Liver (tissue), 9 donors: ENCODE results near the gene ZNRF3. TPM values are rescaled to one million over a fixed set of nuclear protein-coding genes. Genes with fewer than 3 reads are reported as not detected.
A peak's percentile ranks its signal among the peaks of the same experiment; 100 is the strongest.

ENCODE experiments used
- DNase-seq: peaks from one replicate; pipeline ENCODE4 v3.0.0-alpha.2; 2017; ENCODE audit warnings: low spot score
- H3K27ac ChIP-seq, 2 donors: one replicate each; pipeline ENCODE4 v1.7.0; 2013; ENCODE audit warnings: inconsistent platforms in 2 of 2, low read length in 2 of 2, control low read depth in 1 of 2, low read depth in 1 of 2, mild to moderate bottlenecking in 1 of 2
- H3K27me3 ChIP-seq, 4 donors: one replicate each; pipeline versions ENCODE4 v1.6.1 to v1.7.0; 2013; ENCODE audit warnings: low read length in 3 of 4, inconsistent platforms in 1 of 4, mild to moderate bottlenecking in 1 of 4, moderate library complexity in 1 of 4; ENCODE audit not compliant: control insufficient read depth in 4 of 4, insufficient read depth in 4 of 4
- H3K36me3 ChIP-seq, 4 donors: one replicate each; pipeline versions ENCODE4 v1.6.1 to v1.7.0; 2013; ENCODE audit warnings: low read length in 3 of 4, mild to moderate bottlenecking in 3 of 4, low read depth in 1 of 4, moderate library complexity in 1 of 4; ENCODE audit not compliant: control insufficient read depth in 4 of 4, insufficient read depth in 3 of 4
- H3K4me1 ChIP-seq, 4 donors: one replicate each; pipeline versions ENCODE4 v1.6.1 to v1.7.0; 2013; ENCODE audit warnings: low read length in 3 of 4, mild to moderate bottlenecking in 3 of 4, moderate library complexity in 1 of 4; ENCODE audit not compliant: control insufficient read depth in 4 of 4, insufficient read depth in 4 of 4
- H3K4me3 ChIP-seq, 3 donors: one replicate each; pipeline versions ENCODE4 v1.6.1 to v1.7.0; 2013; ENCODE audit warnings: low read length in 3 of 3, control low read depth in 1 of 3, low read depth in 1 of 3, mild to moderate bottlenecking in 1 of 3
- H3K9ac ChIP-seq, 2 donors: one replicate each; pipeline ENCODE4 v1.7.0; 2013; ENCODE audit warnings: low read length in 2 of 2, mild to moderate bottlenecking in 2 of 2, moderate library complexity in 2 of 2, control low read depth in 1 of 2, low read depth in 1 of 2
- H3K9me3 ChIP-seq, 4 donors: one replicate each; pipeline versions ENCODE4 v1.6.1 to v1.7.0; 2013; ENCODE audit warnings: low read length in 3 of 4; ENCODE audit not compliant: control insufficient read depth in 4 of 4
- EGR1 ChIP-seq, 2 donors: IDR thresholded peaks; 2 replicates each; pipeline ENCODE4 v1.6.1; 2016 to 2018; ENCODE audit warnings: antibody characterized with exemption in 2 of 2, low read depth in 2 of 2
- FOXA1 ChIP-seq: IDR thresholded peaks from 2 replicates; pipeline ENCODE4 v1.6.1; 2016; ENCODE audit warnings: antibody characterized with exemption
- FOXA2 ChIP-seq: IDR thresholded peaks from 2 replicates; pipeline ENCODE4 v1.6.1; 2016; ENCODE audit warnings: antibody characterized with exemption
- GABPA ChIP-seq, 2 donors: IDR thresholded peaks in 1 of 2; conservative IDR thresholded peaks in 1 of 2; 2 replicates each; pipeline ENCODE4 v1.6.1; 2016; ENCODE audit warnings: antibody characterized with exemption in 2 of 2, mild to moderate bottlenecking in 1 of 2, moderate library complexity in 1 of 2
- HNF4A ChIP-seq, 2 donors: conservative IDR thresholded peaks; 2 replicates each; pipeline ENCODE4 v1.6.1; 2016; ENCODE audit warnings: antibody characterized with exemption in 2 of 2, mild to moderate bottlenecking in 2 of 2
- HNF4G ChIP-seq: IDR thresholded peaks from 2 replicates; pipeline ENCODE4 v1.6.1; 2016; ENCODE audit warnings: antibody characterized with exemption
- JUND ChIP-seq, 2 donors: IDR thresholded peaks; 2 replicates each; pipeline ENCODE4 v1.6.1; 2016; ENCODE audit warnings: antibody characterized with exemption in 2 of 2
- NR2F2 ChIP-seq: IDR thresholded peaks from 2 replicates; pipeline ENCODE4 v1.6.1; 2016; ENCODE audit warnings: antibody characterized with exemption
- RAD21 ChIP-seq, 2 donors: IDR thresholded peaks; 2 replicates each; pipeline ENCODE4 v1.6.1; 2016; ENCODE audit warnings: antibody characterized with exemption in 2 of 2, mild to moderate bottlenecking in 2 of 2
- RXRA ChIP-seq, 2 donors: IDR thresholded peaks; 2 replicates each; pipeline ENCODE4 v1.6.1; 2017 to 2018; ENCODE audit warnings: antibody characterized with exemption in 2 of 2, mild to moderate bottlenecking in 1 of 2
- SP1 ChIP-seq: IDR thresholded peaks from 2 replicates; pipeline ENCODE4 v1.6.1; 2018; ENCODE audit warnings: antibody characterized with exemption, mild to moderate bottlenecking
- TAF1 ChIP-seq: conservative IDR thresholded peaks from 2 replicates; pipeline ENCODE4 v1.6.1; 2016; ENCODE audit warnings: antibody characterized with exemption, mild to moderate bottlenecking
- YY1 ChIP-seq: IDR thresholded peaks from 2 replicates; pipeline ENCODE4 v1.6.1; 2016; ENCODE audit warnings: antibody characterized with exemption, mild to moderate bottlenecking
- WGBS: extraction: QIAGEN DNeasy Blood & Tissue Kit; methylation state at CpG from one replicate; pipeline ENCODE4 v1.1.7; 2013; 5-methylcytosine and 5-hydroxymethylcytosine counted together
- polyA plus RNA-seq, 2 donors: library from polyadenylated mRNA; stranded (reverse) in 1 of 2; unstranded in 1 of 2; fragments of 200-250 nt in 1 of 2; fragments of >200 nt in 1 of 2; fragmentation: Nextera tagmentation in 1 of 2; extraction: Ambion mirVana in 1 of 2; gene quantifications; one replicate each; pipeline versions ENCODE4 v1.2.1 to v1.2.3, GENCODE V29; 2013 to 2015
- total RNA-seq, 2 donors: library from RNA; depleted of rRNA; stranded (reverse); fragments of >200 nt; gene quantifications; one replicate each; pipeline ENCODE4 v1.2.3, GENCODE V29; 2014
- TF ChIP-seq, protein P1 (sequence below): IDR thresholded peaks from 2 replicates; pipeline ENCODE4 v1.6.1; 2016; ENCODE audit warnings: antibody characterized with exemption
- TF ChIP-seq, protein P2 (sequence below): IDR thresholded peaks from 2 replicates; pipeline ENCODE4 v1.6.1; 2016; ENCODE audit warnings: antibody characterized with exemption, mild to moderate bottlenecking
- TF ChIP-seq, protein P3 (sequence below): IDR thresholded peaks from 2 replicates; pipeline ENCODE4 v1.6.1; 2016; ENCODE audit warnings: antibody characterized with exemption
- TF ChIP-seq, protein P4 (sequence below): IDR thresholded peaks from 2 replicates; pipeline ENCODE4 v1.6.1; 2016; ENCODE audit warnings: antibody characterized with exemption
- donor health status: healthy.
- donor health status: healthy.
- donor health status: healthy.
- donor health status: healthy.
- donor health status: healthy.

Gene ZNRF3
- total and polyA plus RNA-seq, 4 donors: 2.2 to 5.9 (median 4.7) TPM

DNA sequence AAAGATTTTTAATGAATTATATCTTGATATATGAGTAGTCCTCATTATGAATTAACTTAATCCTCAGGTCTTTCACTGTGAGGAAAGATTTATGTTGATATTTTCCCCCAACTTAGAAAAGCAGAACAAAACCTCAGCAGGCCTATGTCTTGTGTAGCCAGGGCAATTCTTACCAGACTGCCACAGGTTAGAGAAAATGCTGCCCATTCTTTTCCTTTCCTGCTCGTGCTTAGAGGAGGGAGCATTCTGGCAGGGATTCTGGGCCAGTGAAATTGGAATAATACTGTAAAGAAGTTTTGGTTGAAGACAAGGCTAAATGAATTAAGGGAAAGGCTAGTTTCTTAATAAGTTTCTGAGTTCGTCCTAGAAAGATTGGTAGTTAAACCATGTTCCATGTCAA, 56.6 kb downstream of the ZNRF3 start:
- no peaks in the 10 kb centered on the region for H3K36me3 ChIP-seq
- H3K4me1 ChIP-seq: peaks cover 0 to 28% (median 10%) of the 10 kb centered on the region in 4 donors
- WGBS: 58% methylated on average over 2 of the region's 2 CpGs
- H3K4me3 ChIP-seq: no peak overlapping the region
- H3K27ac ChIP-seq: no peak overlapping the region
- TF ChIP-seq JUND (IDR thresholded peaks at IDR 0.05) (no peak), GABPA (IDR thresholded peaks at IDR 0.05 in 1 of 2, conservative IDR thresholded peaks at IDR 0.05 in 1 of 2) (no peak), SP1 (no peak), NR2F2 (no peak), RAD21 (IDR thresholded peaks at IDR 0.05) (no peak), FOXA2 (no peak), RXRA (IDR thresholded peaks at IDR 0.05) (no peak), TAF1 (no peak), FOXA1 (no peak), HNF4G (no peak), EGR1 (IDR thresholded peaks at IDR 0.05; ENCODE audit: low read depth in 2 of 2) (no peak), YY1 (no peak)
- TF ChIP-seq, protein P1, sequence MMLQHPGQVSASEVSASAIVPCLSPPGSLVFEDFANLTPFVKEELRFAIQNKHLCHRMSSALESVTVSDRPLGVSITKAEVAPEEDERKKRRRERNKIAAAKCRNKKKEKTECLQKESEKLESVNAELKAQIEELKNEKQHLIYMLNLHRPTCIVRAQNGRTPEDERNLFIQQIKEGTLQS: no peak
- TF ChIP-seq, protein P2, sequence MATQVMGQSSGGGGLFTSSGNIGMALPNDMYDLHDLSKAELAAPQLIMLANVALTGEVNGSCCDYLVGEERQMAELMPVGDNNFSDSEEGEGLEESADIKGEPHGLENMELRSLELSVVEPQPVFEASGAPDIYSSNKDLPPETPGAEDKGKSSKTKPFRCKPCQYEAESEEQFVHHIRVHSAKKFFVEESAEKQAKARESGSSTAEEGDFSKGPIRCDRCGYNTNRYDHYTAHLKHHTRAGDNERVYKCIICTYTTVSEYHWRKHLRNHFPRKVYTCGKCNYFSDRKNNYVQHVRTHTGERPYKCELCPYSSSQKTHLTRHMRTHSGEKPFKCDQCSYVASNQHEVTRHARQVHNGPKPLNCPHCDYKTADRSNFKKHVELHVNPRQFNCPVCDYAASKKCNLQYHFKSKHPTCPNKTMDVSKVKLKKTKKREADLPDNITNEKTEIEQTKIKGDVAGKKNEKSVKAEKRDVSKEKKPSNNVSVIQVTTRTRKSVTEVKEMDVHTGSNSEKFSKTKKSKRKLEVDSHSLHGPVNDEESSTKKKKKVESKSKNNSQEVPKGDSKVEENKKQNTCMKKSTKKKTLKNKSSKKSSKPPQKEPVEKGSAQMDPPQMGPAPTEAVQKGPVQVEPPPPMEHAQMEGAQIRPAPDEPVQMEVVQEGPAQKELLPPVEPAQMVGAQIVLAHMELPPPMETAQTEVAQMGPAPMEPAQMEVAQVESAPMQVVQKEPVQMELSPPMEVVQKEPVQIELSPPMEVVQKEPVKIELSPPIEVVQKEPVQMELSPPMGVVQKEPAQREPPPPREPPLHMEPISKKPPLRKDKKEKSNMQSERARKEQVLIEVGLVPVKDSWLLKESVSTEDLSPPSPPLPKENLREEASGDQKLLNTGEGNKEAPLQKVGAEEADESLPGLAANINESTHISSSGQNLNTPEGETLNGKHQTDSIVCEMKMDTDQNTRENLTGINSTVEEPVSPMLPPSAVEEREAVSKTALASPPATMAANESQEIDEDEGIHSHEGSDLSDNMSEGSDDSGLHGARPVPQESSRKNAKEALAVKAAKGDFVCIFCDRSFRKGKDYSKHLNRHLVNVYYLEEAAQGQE: no peak
- TF ChIP-seq, protein P3, sequence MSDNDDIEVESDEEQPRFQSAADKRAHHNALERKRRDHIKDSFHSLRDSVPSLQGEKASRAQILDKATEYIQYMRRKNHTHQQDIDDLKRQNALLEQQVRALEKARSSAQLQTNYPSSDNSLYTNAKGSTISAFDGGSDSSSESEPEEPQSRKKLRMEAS: no peak
- TF ChIP-seq, protein P4, sequence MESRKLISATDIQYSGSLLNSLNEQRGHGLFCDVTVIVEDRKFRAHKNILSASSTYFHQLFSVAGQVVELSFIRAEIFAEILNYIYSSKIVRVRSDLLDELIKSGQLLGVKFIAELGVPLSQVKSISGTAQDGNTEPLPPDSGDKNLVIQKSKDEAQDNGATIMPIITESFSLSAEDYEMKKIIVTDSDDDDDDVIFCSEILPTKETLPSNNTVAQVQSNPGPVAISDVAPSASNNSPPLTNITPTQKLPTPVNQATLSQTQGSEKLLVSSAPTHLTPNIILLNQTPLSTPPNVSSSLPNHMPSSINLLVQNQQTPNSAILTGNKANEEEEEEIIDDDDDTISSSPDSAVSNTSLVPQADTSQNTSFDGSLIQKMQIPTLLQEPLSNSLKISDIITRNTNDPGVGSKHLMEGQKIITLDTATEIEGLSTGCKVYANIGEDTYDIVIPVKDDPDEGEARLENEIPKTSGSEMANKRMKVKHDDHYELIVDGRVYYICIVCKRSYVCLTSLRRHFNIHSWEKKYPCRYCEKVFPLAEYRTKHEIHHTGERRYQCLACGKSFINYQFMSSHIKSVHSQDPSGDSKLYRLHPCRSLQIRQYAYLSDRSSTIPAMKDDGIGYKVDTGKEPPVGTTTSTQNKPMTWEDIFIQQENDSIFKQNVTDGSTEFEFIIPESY: no peak
- no peaks in the 10 kb centered on the region for H3K27me3 ChIP-seq
- no peaks in the 10 kb centered on the region for H3K9me3 ChIP-seq
- H3K9ac ChIP-seq: no peak overlapping the region
- no peak for DNase-seq

DNA sequence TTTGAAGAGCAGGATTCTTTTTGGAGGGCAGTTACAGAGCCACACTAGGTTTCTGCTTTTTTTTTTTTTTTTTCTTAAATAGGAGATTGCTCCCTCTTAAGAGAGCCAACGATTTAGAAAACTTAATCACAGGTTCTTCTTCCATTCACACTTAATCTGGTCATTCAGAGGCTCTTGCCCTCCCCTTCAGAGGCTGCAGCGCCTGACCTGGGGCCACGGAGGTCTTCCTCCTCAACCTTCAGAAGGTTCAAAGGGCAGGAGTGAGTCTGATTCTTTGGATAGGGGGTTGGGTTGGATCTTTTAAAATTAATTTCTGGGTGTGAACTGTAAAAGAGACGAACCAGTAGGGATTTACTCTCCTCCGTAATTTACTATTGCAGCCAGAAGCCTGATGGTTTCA, 57.1 kb downstream of the ZNRF3 start:
- 51% methylated on average over 5 of the region's 5 CpGs for WGBS
- no peak overlapping the region for H3K9ac ChIP-seq

More for the DNA sequence above, 57.1 kb downstream of the ZNRF3 start:
- Histone ChIP-seq H3K36me3 (no peaks in the 10 kb centered on the region), H3K27ac (no peak overlapping the region), H3K9me3 (no peaks in the 10 kb centered on the region), H3K4me3 (no peak overlapping the region), H3K27me3 (no peaks in the 10 kb centered on the region), H3K4me1 (peaks cover 0 to 27% (median 10%) of the 10 kb centered on the region in 4 donors)
- no peak for DNase-seq
- no peak for TF ChIP-seq FOXA1
- TF ChIP-seq HNF4A (conservative IDR thresholded peaks at IDR 0.05): peak; percentile 7 to 31
- no peak for TF ChIP-seq FOXA2
